Hematopoietic multipotent progenitor cell treated with erythropoietin and hydrocortisone succinate and interleukin-3 and kit ligand, for 6 days (in vitro differentiated cells): Measurements from ENCODE around the gene EMILIN3.
A peak's percentile ranks its signal among the peaks of the same experiment; 100 is the strongest.

Experiments
- DNase-seq: peaks from one replicate; pipeline ENCODE4 v3.0.0-alpha.2; 2015

EMILIN3 gene

GRCh38 chr20:41342474-41343464, 23.8 kb downstream of the EMILIN3 start:
- no peak for DNase-seq

- peak; percentile 93 for DNase-seq
Measured at GRCh38 chr20:41340327-41341055, 26.1 kb downstream of the EMILIN3 start, which contains the start of gene LPIN3. Gene LPIN3, plus strand, starts transcription at chr20:41340821. Its CDS starts 4,983 bp downstream, at chr20:41345804.

- DNase-seq = peak; percentile 87
Measured at GRCh38 chr20:41339957-41340326, 26.7 kb downstream of the EMILIN3 start.

- no peak for DNase-seq
Measured at GRCh38 chr20:41336711-41337492, 29.7 kb downstream of the EMILIN3 start.

GRCh38 chr20:41335591-41335990, 31.0 kb downstream of the EMILIN3 start:
- DNase-seq = no peak

- DNase-seq = no peak
Measured at GRCh38 chr20:41334443-41335421, 31.9 kb downstream of the EMILIN3 start.

- DNase-seq = no peak
Measured at GRCh38 chr20:41334036-41334435, 32.6 kb downstream of the EMILIN3 start.

GRCh38 chr20:41331731-41332130, 34.9 kb downstream of the EMILIN3 start:
- DNase-seq = no peak

GRCh38 chr20:41330941-41331340, 35.7 kb downstream of the EMILIN3 start:
- no peak for DNase-seq

GRCh38 chr20:41330343-41330720, 36.3 kb downstream of the EMILIN3 start:
- no peak for DNase-seq

- peak; percentile 67 for DNase-seq
Measured at GRCh38 chr20:41329435-41330342, 36.9 kb downstream of the EMILIN3 start.

GRCh38 chr20:41327178-41327577, 39.4 kb downstream of the EMILIN3 start:
- DNase-seq = no peak

GRCh38 chr20:41320976-41321375, 45.6 kb downstream of the EMILIN3 start:
- DNase-seq = no peak

- no peak for DNase-seq
Measured at GRCh38 chr20:41320441-41320840, 46.2 kb downstream of the EMILIN3 start.

- DNase-seq = no peak
Measured at GRCh38 chr20:41318271-41318649, 48.4 kb downstream of the EMILIN3 start.

- peak; percentile 98 for DNase-seq
Measured at GRCh38 chr20:41317546-41318270, 48.9 kb downstream of the EMILIN3 start, which contains the start of gene ZHX3. Gene ZHX3, minus strand, starts transcription at chr20:41317731. Its CDS starts 112,815 bp downstream, at chr20:41204916.

- DNase-seq = peak; percentile 77
Measured at GRCh38 chr20:41316602-41317545, 49.7 kb downstream of the EMILIN3 start.

GRCh38 chr20:41316051-41316450, 50.6 kb downstream of the EMILIN3 start:
- DNase-seq = peak; percentile 26

GRCh38 chr20:41314386-41314785, 52.2 kb downstream of the EMILIN3 start:
- no peak for DNase-seq
